Measurements from ENCODE around the gene FAIM.

- TF ChIP-seq CTCF (conservative IDR thresholded peaks at IDR 0.05; ENCODE audit: low read length) (no peak), EZH2phosphoT487 (IDR thresholded peaks at IDR 0.05; ENCODE audit: borderline replicate concordance, low read depth, low read length) (no peak)
These were observed 37.9 kb downstream of the FAIM start for GRCh38 chr3:138646513-138646912.
